Calu3 (cell line): Measurements from ENCODE around the gene MINDY4. TPM values are rescaled to one million over a fixed set of nuclear protein-coding genes. Genes with fewer than 3 reads are reported as not detected.

Experiments used
- BruUV-seq: library from RNA; stranded (reverse); fragments of 400-500 nt; replicated peaks from 2 replicates; lab custom pipeline; 2021; lab: Mats Ljungman, UMichigan
- CTCF ChIA-PET: fragments of 300-600 bp; sonication (Branson Sonifier 250); formaldehyde crosslinking; loops from one replicate; lab custom pipeline; 2022; ENCODE audit warnings: antibody characterized with exemption; lab: Charles Lee
- DNase-seq: peaks from one replicate; pipeline ENCODE4 v3.0.0; 2022
- H3K27ac Mint-ChIP-seq: one replicate; pipeline ENCODE4 v1.8.0; 2022; ENCODE audit warnings: mixed read lengths; ENCODE audit not compliant: unreplicated experiment
- H3K27me3 Mint-ChIP-seq: one replicate; pipeline ENCODE4 v1.8.0; 2022; ENCODE audit warnings: mixed read lengths; ENCODE audit not compliant: unreplicated experiment
- H3K36me3 Mint-ChIP-seq: one replicate; pipeline ENCODE4 v1.8.0; 2022; ENCODE audit warnings: mild to moderate bottlenecking, moderate library complexity, mixed read lengths; ENCODE audit not compliant: insufficient read depth, unreplicated experiment
- H3K4me1 Mint-ChIP-seq: one replicate; pipeline ENCODE4 v1.8.0; 2022; ENCODE audit warnings: mild to moderate bottlenecking, low read depth, mixed read lengths; ENCODE audit not compliant: unreplicated experiment
- H3K4me3 Mint-ChIP-seq: one replicate; pipeline ENCODE4 v1.8.0; 2022; ENCODE audit warnings: mild to moderate bottlenecking, low read depth, moderate library complexity, mixed read lengths; ENCODE audit not compliant: unreplicated experiment
- H3K9me3 Mint-ChIP-seq: one replicate; pipeline ENCODE4 v1.8.0; 2022; ENCODE audit warnings: low read depth, mixed read lengths; ENCODE audit not compliant: unreplicated experiment
- intact Hi-C: fragments of 100-400 bp; cut with micrococcal nuclease; formaldehyde crosslinking; loops from one replicate; pipeline ENCODE4 v1.10.0; 2022; ENCODE audit not compliant: unreplicated experiment
- total RNA-seq: library from RNA; stranded (reverse); gene quantifications from 2 replicates; pipeline ENCODE4 v1.2.3, GENCODE V29; 2022
- TF ChIP-seq, protein P1 (sequence below): fragments of 200-600 bp; IDR thresholded peaks from one replicate; pipeline ENCODE4 v1.8.0; 2022; ENCODE audit warnings: antibody characterized with exemption; ENCODE audit not compliant: unreplicated experiment

The MINDY4 gene
- total RNA-seq, 1 experiment from 2014 or later: 12.4 TPM

DNA sequence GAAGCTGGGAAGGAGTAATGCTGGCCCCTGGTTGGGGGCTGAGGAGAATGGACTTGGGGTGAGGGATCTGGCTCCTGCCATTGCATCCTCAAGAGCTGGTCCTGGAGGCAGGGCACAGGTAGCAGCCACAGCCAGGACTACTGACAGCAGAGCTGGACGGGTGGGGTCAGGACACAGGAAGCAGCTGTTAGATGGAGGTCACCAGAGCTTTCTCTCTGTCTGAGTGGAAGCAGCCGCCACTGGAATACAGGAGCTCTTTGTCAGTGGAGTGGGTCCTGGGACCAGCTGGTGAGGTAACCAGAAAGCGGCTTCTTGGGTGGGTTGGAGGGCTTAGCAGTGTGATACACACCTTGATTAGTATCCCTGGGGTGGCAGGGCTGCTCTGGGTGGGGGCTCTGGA is 82.4 kb downstream of the MINDY4 start:
- no peak overlapping the region for H3K27ac Mint-ChIP-seq
- no TSS peak for BruUV-seq
- no peak overlapping the region for H3K4me3 Mint-ChIP-seq
- no peaks in the 10 kb centered on the region for H3K4me1 Mint-ChIP-seq
- TF ChIP-seq, protein P1, sequence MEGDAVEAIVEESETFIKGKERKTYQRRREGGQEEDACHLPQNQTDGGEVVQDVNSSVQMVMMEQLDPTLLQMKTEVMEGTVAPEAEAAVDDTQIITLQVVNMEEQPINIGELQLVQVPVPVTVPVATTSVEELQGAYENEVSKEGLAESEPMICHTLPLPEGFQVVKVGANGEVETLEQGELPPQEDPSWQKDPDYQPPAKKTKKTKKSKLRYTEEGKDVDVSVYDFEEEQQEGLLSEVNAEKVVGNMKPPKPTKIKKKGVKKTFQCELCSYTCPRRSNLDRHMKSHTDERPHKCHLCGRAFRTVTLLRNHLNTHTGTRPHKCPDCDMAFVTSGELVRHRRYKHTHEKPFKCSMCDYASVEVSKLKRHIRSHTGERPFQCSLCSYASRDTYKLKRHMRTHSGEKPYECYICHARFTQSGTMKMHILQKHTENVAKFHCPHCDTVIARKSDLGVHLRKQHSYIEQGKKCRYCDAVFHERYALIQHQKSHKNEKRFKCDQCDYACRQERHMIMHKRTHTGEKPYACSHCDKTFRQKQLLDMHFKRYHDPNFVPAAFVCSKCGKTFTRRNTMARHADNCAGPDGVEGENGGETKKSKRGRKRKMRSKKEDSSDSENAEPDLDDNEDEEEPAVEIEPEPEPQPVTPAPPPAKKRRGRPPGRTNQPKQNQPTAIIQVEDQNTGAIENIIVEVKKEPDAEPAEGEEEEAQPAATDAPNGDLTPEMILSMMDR: no peak
- DNase-seq: no peak
- no peaks in the 10 kb centered on the region for H3K27me3 Mint-ChIP-seq
- no peaks in the 10 kb centered on the region for H3K9me3 Mint-ChIP-seq
- intact Hi-C loops: no loop called here
- CTCF ChIA-PET: interaction anchor here (0.9 to 1.1 kb wide), 2 partner anchors 11 to 131 kb away, joined by 3 to 4 read pairs; no protein-coding TSS in a partner anchor
- H3K36me3 Mint-ChIP-seq: no peaks in the 10 kb centered on the region

DNA sequence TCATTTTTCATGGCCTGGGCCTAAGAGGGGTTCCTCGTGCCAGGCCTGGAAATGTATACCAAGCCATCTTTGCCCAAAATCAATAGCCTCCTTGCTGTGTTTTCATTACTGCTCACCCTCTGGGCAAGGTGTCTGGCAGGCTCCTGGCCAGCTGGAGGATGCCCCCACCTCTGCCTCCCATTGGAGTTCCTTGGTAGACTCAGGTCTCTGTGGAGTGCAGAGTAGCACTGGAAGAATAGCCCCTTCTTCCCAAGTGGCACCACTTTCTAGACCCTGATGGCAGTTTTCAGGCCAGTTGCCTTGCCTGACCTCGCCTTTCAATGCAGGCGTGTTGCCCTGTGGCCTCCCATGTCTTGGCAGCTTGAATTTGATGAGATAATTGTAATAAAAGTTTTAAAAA is 84.7 kb downstream of the MINDY4 start:
- Mint-ChIP-seq H3K27ac (no peak overlapping the region), H3K4me3 (no peak overlapping the region), H3K9me3 (no peaks in the 10 kb centered on the region), H3K36me3 (no peaks in the 10 kb centered on the region), H3K27me3 (no peaks in the 10 kb centered on the region), H3K4me1 (no peaks in the 10 kb centered on the region)
- TF ChIP-seq, protein P1: no peak
- intact Hi-C loops: no loop called here
- no TSS peak for BruUV-seq
- CTCF ChIA-PET: interaction anchor here (1.6 kb wide), 1 partner anchor 10 kb away, joined by 4 read pairs; no protein-coding TSS in a partner anchor
- no peak for DNase-seq

DNA sequence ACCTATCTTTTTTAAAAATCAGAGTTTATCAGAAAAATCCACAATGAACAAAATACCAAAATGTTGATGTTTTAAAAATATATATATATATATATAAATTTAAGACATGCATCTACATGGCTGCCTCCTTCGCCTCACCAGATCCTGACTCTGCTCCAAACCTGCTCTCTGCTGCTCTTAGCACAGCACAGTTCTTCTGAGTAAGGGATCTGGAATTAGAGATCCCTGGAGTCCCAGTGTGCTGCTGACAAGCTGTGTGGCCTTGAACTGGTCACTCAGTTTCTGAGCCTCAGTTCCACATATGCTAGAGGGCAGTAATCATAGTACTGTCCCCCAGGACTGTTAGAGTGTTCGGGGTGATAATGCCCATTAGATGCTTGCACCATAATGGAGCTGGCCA is 87.4 kb downstream of the MINDY4 start:
- CTCF ChIA-PET: no interaction called here
- no peaks in the 10 kb centered on the region for H3K36me3 Mint-ChIP-seq
- no TSS peak for BruUV-seq

GRCh38 chr7:30859202-30859939 is 88.2 kb downstream of the MINDY4 start:
- intact Hi-C loops: no loop called here
- CTCF ChIA-PET: interaction anchor here (0.6 kb wide), 1 partner anchor 107 kb away, joined by 3 read pairs; no protein-coding TSS in a partner anchor
- H3K9me3 Mint-ChIP-seq: no peaks in the 10 kb centered on the region
- no TSS peak for BruUV-seq
- no peaks in the 10 kb centered on the region for H3K27me3 Mint-ChIP-seq
- no peak overlapping the region for H3K4me3 Mint-ChIP-seq
- no peak for DNase-seq
- H3K4me1 Mint-ChIP-seq: no peaks in the 10 kb centered on the region
- H3K27ac Mint-ChIP-seq: no peak overlapping the region
- TF ChIP-seq, protein P1: no peak
- H3K36me3 Mint-ChIP-seq: no peaks in the 10 kb centered on the region

More for the DNA sequence above, 87.4 kb downstream of the MINDY4 start:
- Mint-ChIP-seq H3K4me3 (no peak overlapping the region), H3K27me3 (no peaks in the 10 kb centered on the region), H3K9me3 (no peaks in the 10 kb centered on the region), H3K27ac (no peak overlapping the region), H3K4me1 (no peaks in the 10 kb centered on the region)
- DNase-seq: no peak
- TF ChIP-seq, protein P1: no peak
- intact Hi-C loops: no loop called here
